Measurements from ENCODE around the gene CTBP1.
"Not testable (repeated sequence)": the region's sequence is repeated elsewhere in the genome, so short reads cannot be mapped to it uniquely, and the experiment has no call there.

The CTBP1 gene

GRCh38 chr4:1294891-1295290, 46.0 kb upstream of the CTBP1 start:
- TF ChIP-seq ZFX (IDR thresholded peaks at IDR 0.05) (no peak), CTCF (conservative IDR thresholded peaks at IDR 0.05) (no peak)
- no peak overlapping the region for H3K27ac ChIP-seq

GRCh38 chr4:1294424-1294823, 45.5 kb upstream of the CTBP1 start:
- H3K27ac ChIP-seq = no peak overlapping the region
- no peak for TF ChIP-seq ZFX (IDR thresholded peaks at IDR 0.05)
- no peak for TF ChIP-seq CTCF (conservative IDR thresholded peaks at IDR 0.05)

GRCh38 chr4:1293991-1294390, 45.1 kb upstream of the CTBP1 start:
- no peak overlapping the region for H3K27ac ChIP-seq
- no peak for TF ChIP-seq ZFX (IDR thresholded peaks at IDR 0.05)
- TF ChIP-seq CTCF (conservative IDR thresholded peaks at IDR 0.05) = no peak

GRCh38 chr4:1293531-1293941, 44.6 kb upstream of the CTBP1 start:
- H3K27ac ChIP-seq = no peak overlapping the region
- TF ChIP-seq CTCF (conservative IDR thresholded peaks at IDR 0.05) (no peak), ZFX (IDR thresholded peaks at IDR 0.05) (no peak)

- not testable (repeated sequence) for H3K27ac ChIP-seq
Observed at GRCh38 chr4:1292703-1293011, 43.7 kb upstream of the CTBP1 start.

GRCh38 chr4:1291996-1292702, 43.2 kb upstream of the CTBP1 start:
- no peak overlapping the region for H3K27ac ChIP-seq
- TF ChIP-seq CTCF (conservative IDR thresholded peaks at IDR 0.05) (no peak), ZFX (IDR thresholded peaks at IDR 0.05) (no peak)

GRCh38 chr4:1291091-1291490, 42.2 kb upstream of the CTBP1 start:
- no peak for TF ChIP-seq CTCF (conservative IDR thresholded peaks at IDR 0.05)
- no peak for TF ChIP-seq ZFX (IDR thresholded peaks at IDR 0.05)
- H3K27ac ChIP-seq = peak overlapping the region; percentile 91
